Amygdala (tissue), 56 donors: ENCODE results near the gene HTR2C.
"Not testable (repeated sequence)": the region's sequence is repeated elsewhere in the genome, so short reads cannot be mapped to it uniquely, and the experiment has no call there.

Source experiments
- DNase-seq, 56 donors: peaks; one replicate each; lab custom pipeline; 2025; lab: John Stamatoyannopoulos, UW

Gene HTR2C

GRCh38 chrX:114937090-114937489 lies 353.2 kb downstream of the HTR2C start:
- DNase-seq, result not testable (repeated sequence)

GRCh38 chrX:114952696-114953095 lies 368.8 kb downstream of the HTR2C start:
- no peak for DNase-seq
